ENCODE measurements around the gene CDC25C. TPM values are rescaled to one million over a fixed set of nuclear protein-coding genes. Genes with fewer than 3 reads are reported as not detected.

CDC25C gene
- total and polyA plus RNA-seq, 9 of the 15 experiments (the other 6 are each of a cell fraction or from before 2014, with no cell fraction given), result 19.1 to 63.7 (median 31.9) TPM

GRCh38 chr5:138369261-138369660 is 37.7 kb upstream of the CDC25C start:
- no peaks in the 10 kb centered on the region for H3K27me3 ChIP-seq (ENCODE audit: control insufficient read depth in 2 of 2, insufficient read depth in 2 of 2, low read length in 2 of 2)
- peaks cover 82% of the 10 kb centered on the region for H3K79me2 ChIP-seq (ENCODE audit: control insufficient read depth, insufficient read depth, low read length)
- peak; percentile 67 for ATAC-seq
- peaks cover 23% of the 10 kb centered on the region; the same call in 1 of the 3 replicates for H3K36me3 ChIP-seq (ENCODE audit: control insufficient read depth, insufficient read depth, low read length)
- intact Hi-C loops (cut with micrococcal nuclease) (no loop called here), in situ Hi-C loops (cut with MboI) (no loop called here)
- no peak overlapping the region for H3K4me2 ChIP-seq (ENCODE audit: insufficient read depth, low read length)
- POLR2A ChIA-PET, result interaction anchor here (0.7 to 2.7 kb wide), 3 partner anchors 11 to 19 kb away, joined by 3 to 22 read pairs (median 5); partner anchors contain the start of gene KDM3B
- peak overlapping the region; percentile 29; the same call in 1 of the 3 replicates for H3K27ac ChIP-seq (ENCODE audit: extremely low read depth, low read depth, low read length)
- H2AFZ ChIP-seq (ENCODE audit: low read depth, low read length), result no peak overlapping the region
- CTCF ChIA-PET (ENCODE audit: low intra/inter-chr PET ratio), result no interaction called here
- no peaks in the 10 kb centered on the region for H3K9me3 ChIP-seq (replicated peaks; ENCODE audit: control insufficient read depth, insufficient read depth, low read depth, low read length)
- H3K9ac ChIP-seq (ENCODE audit: insufficient read depth in 1 of 2, low read depth in 2 of 2, low read length in 2 of 2), result no peak overlapping the region
- H3K9me1 ChIP-seq (ENCODE audit: control insufficient read depth, insufficient read depth, low read length), result no peaks in the 10 kb centered on the region
- FAIRE-seq, result peak; percentile 44
- BruUV-seq (replicated peaks), result no TSS peak
- peaks cover 7% of the 10 kb centered on the region for H4K20me1 ChIP-seq (replicated peaks; ENCODE audit: control insufficient read depth, insufficient read depth, low read length)
- no peak overlapping the region for H3K4me3 ChIP-seq
- 25% methylated on average over 5 of the region's 5 CpGs for WGBS (ENCODE audit: insufficient coverage, low coverage, missing lambda C conversion rate)
- peak in 1 of 4 experiments; percentile 27 for DNase-seq (ENCODE audit: extremely low read depth in 1 of 4, low spot score in 3 of 4)
- peaks cover 0 to 16% of the 10 kb centered on the region in 2 experiments for H3K4me1 ChIP-seq (replicated peaks in 1 of 2; ENCODE audit: control insufficient read depth in 2 of 2, insufficient read depth in 2 of 2, low read length in 2 of 2)
- TF ChIP-seq ILF3 (IDR thresholded peaks at IDR 0.05; ENCODE audit: borderline replicate concordance) (no peak), ZKSCAN8 (CRISPR knock-in tag; IDR thresholded peaks at IDR 0.05) (no peak), PKNOX1 (IDR thresholded peaks at IDR 0.05) (0 out of 2 replicates have a peak, but pooled peaks have one; percentile 5), SPI1 (IDR thresholded peaks at IDR 0.05; ENCODE audit: borderline replicate concordance, low read depth, low read length) (peak; percentile 26; the same call in 1 of the 2 replicates), SNAPC5 (CRISPR knock-in tag; IDR thresholded peaks at IDR 0.05) (no peak), PBX2 (CRISPR knock-in tag; IDR thresholded peaks at IDR 0.05; ENCODE audit: low read depth) (no peak), PBX2 (tag; conservative IDR thresholded peaks at IDR 0.05; ENCODE audit: low read depth) (no peak), ZBTB40 (IDR thresholded peaks at IDR 0.05) (no peak), ZBTB40 (CRISPR knock-in tag; IDR thresholded peaks at IDR 0.05) (no peak), ZNF717 (CRISPR knock-in tag; IDR thresholded peaks at IDR 0.05) (no peak)

Data from K562 (cell line).